ENCODE results near the gene ZSWIM2.

Gene ZSWIM2

GRCh38 chr2:186892821-186893220 lies 43.9 kb upstream of the ZSWIM2 start:
- Histone ChIP-seq H3K4me2 (ENCODE audit: insufficient read depth, low read length) (no peak overlapping the region), H3K27ac (ENCODE audit: low read length) (no peak overlapping the region), H2AFZ (ENCODE audit: low read depth, low read length) (no peak overlapping the region), H3K4me3 (ENCODE audit: low read depth in 1 of 2, low read length in 2 of 2) (no peak overlapping the region), H3K9me3 (ENCODE audit: insufficient read depth, low read length, severe bottlenecking) (no peaks in the 10 kb centered on the region), H3K36me3 (ENCODE audit: insufficient read depth, low read length) (no peaks in the 10 kb centered on the region), H3K27me3 (ENCODE audit: insufficient read depth, low read length, poor library complexity) (no peaks in the 10 kb centered on the region), H3K4me1 (ENCODE audit: insufficient read depth, low read length) (no peaks in the 10 kb centered on the region), H3K79me2 (ENCODE audit: insufficient read depth, low read length) (no peaks in the 10 kb centered on the region), H3K9ac (ENCODE audit: low read depth, low read length) (no peak overlapping the region), H4K20me1 (ENCODE audit: insufficient read depth, low read length) (no peaks in the 10 kb centered on the region)
- ATAC-seq (ENCODE audit: insufficient read depth, low read depth) (no peak), DNase-seq (no peak)
- TF ChIP-seq, protein P1, sequence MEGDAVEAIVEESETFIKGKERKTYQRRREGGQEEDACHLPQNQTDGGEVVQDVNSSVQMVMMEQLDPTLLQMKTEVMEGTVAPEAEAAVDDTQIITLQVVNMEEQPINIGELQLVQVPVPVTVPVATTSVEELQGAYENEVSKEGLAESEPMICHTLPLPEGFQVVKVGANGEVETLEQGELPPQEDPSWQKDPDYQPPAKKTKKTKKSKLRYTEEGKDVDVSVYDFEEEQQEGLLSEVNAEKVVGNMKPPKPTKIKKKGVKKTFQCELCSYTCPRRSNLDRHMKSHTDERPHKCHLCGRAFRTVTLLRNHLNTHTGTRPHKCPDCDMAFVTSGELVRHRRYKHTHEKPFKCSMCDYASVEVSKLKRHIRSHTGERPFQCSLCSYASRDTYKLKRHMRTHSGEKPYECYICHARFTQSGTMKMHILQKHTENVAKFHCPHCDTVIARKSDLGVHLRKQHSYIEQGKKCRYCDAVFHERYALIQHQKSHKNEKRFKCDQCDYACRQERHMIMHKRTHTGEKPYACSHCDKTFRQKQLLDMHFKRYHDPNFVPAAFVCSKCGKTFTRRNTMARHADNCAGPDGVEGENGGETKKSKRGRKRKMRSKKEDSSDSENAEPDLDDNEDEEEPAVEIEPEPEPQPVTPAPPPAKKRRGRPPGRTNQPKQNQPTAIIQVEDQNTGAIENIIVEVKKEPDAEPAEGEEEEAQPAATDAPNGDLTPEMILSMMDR (IDR thresholded peaks at IDR 0.05; ENCODE audit: borderline replicate concordance, extremely low read depth, low read length, poor library complexity, severe bottlenecking) = no peak
- TF ChIP-seq EZH2 (IDR thresholded peaks at IDR 0.05; ENCODE audit: borderline replicate concordance, low read depth, low read length, severe bottlenecking) = no peak

- no peaks in the 10 kb centered on the region for H4K20me1 ChIP-seq (ENCODE audit: insufficient read depth, low read length)
- H3K79me2 ChIP-seq (ENCODE audit: insufficient read depth, low read length) = no peaks in the 10 kb centered on the region
- DNase-seq (no peak), ATAC-seq (ENCODE audit: insufficient read depth, low read depth) (no peak)
- H3K27me3 ChIP-seq (ENCODE audit: insufficient read depth, low read length, poor library complexity) = no peaks in the 10 kb centered on the region
- H3K36me3 ChIP-seq (ENCODE audit: insufficient read depth, low read length) = no peaks in the 10 kb centered on the region
- no peaks in the 10 kb centered on the region for H3K9me3 ChIP-seq (ENCODE audit: insufficient read depth, low read length, severe bottlenecking)
- H3K4me2 ChIP-seq (ENCODE audit: insufficient read depth, low read length) = no peak overlapping the region
- H3K27ac ChIP-seq (ENCODE audit: low read length) = no peak overlapping the region
- no peaks in the 10 kb centered on the region for H3K4me1 ChIP-seq (ENCODE audit: insufficient read depth, low read length)
- H2AFZ ChIP-seq (ENCODE audit: low read depth, low read length) = no peak overlapping the region
- no peak overlapping the region for H3K9ac ChIP-seq (ENCODE audit: low read depth, low read length)
- H3K4me3 ChIP-seq (ENCODE audit: low read depth in 1 of 2, low read length in 2 of 2) = no peak overlapping the region
- TF ChIP-seq, protein P1 (IDR thresholded peaks at IDR 0.05; ENCODE audit: borderline replicate concordance, extremely low read depth, low read length, poor library complexity, severe bottlenecking) = no peak
- TF ChIP-seq EZH2 (IDR thresholded peaks at IDR 0.05; ENCODE audit: borderline replicate concordance, low read depth, low read length, severe bottlenecking) = no peak
Measured at GRCh38 chr2:186891185-186891621, 42.2 kb upstream of the ZSWIM2 start.

DNA sequence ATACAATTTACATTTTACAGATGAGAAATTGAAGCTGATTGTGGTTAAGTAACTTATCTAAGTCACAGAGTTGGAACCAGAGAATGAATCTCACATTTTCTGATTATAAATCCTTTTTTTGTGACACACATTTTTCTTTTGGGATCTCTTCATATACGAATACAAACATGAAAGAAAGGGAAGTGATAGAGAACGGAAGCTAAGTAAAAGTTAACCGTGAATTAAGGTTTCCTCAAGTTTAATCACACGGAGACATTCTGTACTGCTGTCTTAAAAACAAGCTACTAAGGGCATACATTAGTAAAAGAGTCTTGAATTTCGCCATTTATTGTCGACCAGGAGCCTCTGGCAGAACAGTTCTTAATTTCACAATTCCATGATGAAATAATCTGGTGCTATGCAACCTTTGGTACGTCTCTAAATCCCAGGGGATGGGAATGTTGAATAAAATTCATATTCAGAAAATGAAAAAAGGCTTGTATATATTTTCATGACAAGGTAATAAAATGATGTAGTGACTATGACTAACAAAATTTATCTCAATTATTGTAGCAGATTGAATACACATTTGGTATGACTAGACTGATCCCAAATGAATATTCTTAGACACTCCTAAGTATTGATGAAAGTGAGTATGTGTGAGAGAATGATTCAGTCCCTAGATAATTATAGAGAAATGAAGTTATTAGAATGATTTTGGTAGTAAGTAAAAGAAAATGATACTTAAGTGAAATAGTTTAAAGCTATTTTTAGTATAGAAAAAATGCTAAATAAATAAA lies 40.3 kb upstream of the ZSWIM2 start:
- Histone ChIP-seq H4K20me1 (ENCODE audit: insufficient read depth, low read length) (no peaks in the 10 kb centered on the region), H3K36me3 (ENCODE audit: insufficient read depth, low read length) (no peaks in the 10 kb centered on the region), H3K4me2 (ENCODE audit: insufficient read depth, low read length) (no peak overlapping the region), H3K4me3 (ENCODE audit: low read depth in 1 of 2, low read length in 2 of 2) (no peak overlapping the region), H3K4me1 (ENCODE audit: insufficient read depth, low read length) (no peaks in the 10 kb centered on the region), H3K9ac (ENCODE audit: low read depth, low read length) (no peak overlapping the region), H3K9me3 (ENCODE audit: insufficient read depth, low read length, severe bottlenecking) (no peaks in the 10 kb centered on the region), H2AFZ (ENCODE audit: low read depth, low read length) (no peak overlapping the region), H3K27me3 (ENCODE audit: insufficient read depth, low read length, poor library complexity) (no peaks in the 10 kb centered on the region), H3K79me2 (ENCODE audit: insufficient read depth, low read length) (no peaks in the 10 kb centered on the region), H3K27ac (ENCODE audit: low read length) (no peak overlapping the region)
- ATAC-seq (ENCODE audit: insufficient read depth, low read depth) = no peak
- TF ChIP-seq, protein P1 (IDR thresholded peaks at IDR 0.05; ENCODE audit: borderline replicate concordance, extremely low read depth, low read length, poor library complexity, severe bottlenecking) = no peak
- no peak for TF ChIP-seq EZH2 (IDR thresholded peaks at IDR 0.05; ENCODE audit: borderline replicate concordance, low read depth, low read length, severe bottlenecking)
- no peak for DNase-seq
